Hepatic stellate cell (primary cell): ENCODE results near the gene NDRG3.
"Not testable (repeated sequence)": the region's sequence is repeated elsewhere in the genome, so short reads cannot be mapped to it uniquely, and the experiment has no call there.

Experiments
- DNase-seq: peaks from one replicate; pipeline ENCODE4 v3.0.0; 2011; ENCODE audit warnings: low spot score

The NDRG3 gene

GRCh38 chr20:36644032-36644705 is 101.7 kb downstream of the NDRG3 start:
- no peak for DNase-seq

- DNase-seq: no peak
These were observed 103.8 kb downstream of the NDRG3 start for GRCh38 chr20:36642136-36642535.

GRCh38 chr20:36641506-36641843 is 104.4 kb downstream of the NDRG3 start:
- DNase-seq: no peak

GRCh38 chr20:36638876-36639400 is 107.0 kb downstream of the NDRG3 start:
- DNase-seq: not testable (repeated sequence)

GRCh38 chr20:36634342-36634741 is 111.5 kb downstream of the NDRG3 start:
- DNase-seq: no peak

- DNase-seq: no peak
These were observed 112.6 kb downstream of the NDRG3 start for GRCh38 chr20:36633285-36633772.

GRCh38 chr20:36632487-36633284 is 113.2 kb downstream of the NDRG3 start:
- DNase-seq: no peak

- no peak for DNase-seq
These were observed 113.8 kb downstream of the NDRG3 start for GRCh38 chr20:36632147-36632486.

- no peak for DNase-seq
These were observed 114.2 kb downstream of the NDRG3 start for GRCh38 chr20:36631646-36632045.

- DNase-seq: no peak
These were observed 115.9 kb downstream of the NDRG3 start for GRCh38 chr20:36629719-36630681.

GRCh38 chr20:36628076-36628475 is 117.8 kb downstream of the NDRG3 start:
- no peak for DNase-seq

- no peak for DNase-seq
These were observed 121.0 kb downstream of the NDRG3 start for GRCh38 chr20:36624944-36625324.

GRCh38 chr20:36624068-36624943 is 121.6 kb downstream of the NDRG3 start:
- no peak for DNase-seq

- no peak for DNase-seq
These were observed 122.4 kb downstream of the NDRG3 start for GRCh38 chr20:36623444-36623843.

- no peak for DNase-seq
These were observed 125.0 kb downstream of the NDRG3 start for GRCh38 chr20:36620917-36621316.

GRCh38 chr20:36614781-36615557 is 130.9 kb downstream of the NDRG3 start:
- no peak for DNase-seq

GRCh38 chr20:36613974-36614373 is 131.9 kb downstream of the NDRG3 start:
- DNase-seq: no peak

- DNase-seq: no peak
These were observed 134.3 kb downstream of the NDRG3 start for GRCh38 chr20:36611625-36612024.

GRCh38 chr20:36608388-36608728 is 137.5 kb downstream of the NDRG3 start:
- DNase-seq: not testable (repeated sequence)

- DNase-seq: no peak
These were observed 138.1 kb downstream of the NDRG3 start for GRCh38 chr20:36607586-36608387.
